CD4-positive, alpha-beta T cell treated with Interleukin-17A for 1 hour (primary cell): Measurements from ENCODE around the gene TBC1D4.
"Not testable (repeated sequence)": the region's sequence is repeated elsewhere in the genome, so short reads cannot be mapped to it uniquely, and the experiment has no call there.

Experiments used
- DNase-seq: peaks from one replicate; pipeline ENCODE4 v3.0.0-alpha.2; 2020

The TBC1D4 gene

DNA sequence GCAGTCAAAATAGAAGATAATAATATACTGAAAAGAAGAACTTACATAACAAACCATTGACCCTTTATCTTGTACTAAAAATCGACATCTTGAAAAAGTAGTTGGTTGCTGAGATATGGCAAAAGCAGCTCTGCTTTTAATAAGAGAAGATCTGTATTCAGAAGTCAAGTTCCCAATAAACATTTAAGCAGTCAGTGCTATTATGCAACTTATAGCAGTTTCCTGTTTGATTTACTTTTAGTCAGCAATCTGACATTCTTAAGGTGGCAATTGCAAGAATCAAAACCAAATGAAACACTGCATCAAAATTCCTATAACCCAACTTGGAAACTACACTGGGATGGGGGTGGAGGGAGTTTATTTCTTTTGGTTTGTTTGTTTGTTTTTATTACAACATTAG is 165.5 kb downstream of the TBC1D4 start:
- DNase-seq: no peak

GRCh38 chr13:75312884-75313520 is 169.0 kb downstream of the TBC1D4 start:
- peak; percentile 38 for DNase-seq

DNA sequence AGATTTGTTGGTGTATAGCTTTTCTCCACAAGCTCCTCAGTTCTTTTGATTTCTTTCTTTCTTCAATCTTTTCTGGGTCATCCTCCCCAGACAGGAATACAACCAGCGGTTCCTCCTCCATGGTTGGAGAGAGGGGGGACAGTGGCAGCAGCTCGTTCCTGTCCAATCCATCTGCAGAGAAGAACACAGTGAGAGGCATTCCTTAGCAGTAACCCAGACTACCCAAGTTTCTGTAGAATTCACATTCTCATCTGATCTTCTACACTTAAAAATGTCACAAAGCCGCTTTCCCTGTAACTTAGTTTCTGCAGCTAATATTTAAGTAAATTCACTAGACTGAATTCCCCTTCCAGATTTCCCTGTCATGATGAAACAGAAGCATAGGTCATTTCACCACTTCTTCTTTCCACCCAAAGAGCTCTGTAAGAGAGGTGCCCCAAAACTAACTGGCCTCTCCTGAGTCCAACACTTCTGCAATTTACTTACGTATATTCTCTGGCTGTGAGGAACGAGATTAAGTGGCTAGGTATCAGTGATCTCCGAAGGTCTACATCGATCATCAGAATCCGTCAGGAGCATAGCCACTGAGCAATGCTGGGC is 171.9 kb downstream of the TBC1D4 start:
- DNase-seq: no peak

DNA sequence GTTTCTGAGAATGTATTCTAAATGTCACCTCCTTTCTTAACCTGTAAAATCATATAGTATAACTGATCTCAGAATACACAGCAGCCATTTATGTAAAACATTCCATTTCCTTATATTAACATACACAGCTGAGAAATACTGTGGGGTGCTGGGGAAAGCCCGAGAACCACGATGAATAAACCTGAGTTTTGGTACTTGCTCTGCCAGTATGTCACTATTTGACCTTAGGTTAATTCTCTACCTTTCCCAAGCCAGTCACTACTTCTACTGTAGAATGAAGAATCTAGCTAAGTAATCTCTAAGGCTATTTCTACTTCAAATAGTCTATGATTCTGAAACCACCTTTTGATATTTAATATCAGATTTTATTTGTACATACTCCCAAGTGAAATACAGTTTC is 173.7 kb downstream of the TBC1D4 start:
- no peak for DNase-seq

DNA sequence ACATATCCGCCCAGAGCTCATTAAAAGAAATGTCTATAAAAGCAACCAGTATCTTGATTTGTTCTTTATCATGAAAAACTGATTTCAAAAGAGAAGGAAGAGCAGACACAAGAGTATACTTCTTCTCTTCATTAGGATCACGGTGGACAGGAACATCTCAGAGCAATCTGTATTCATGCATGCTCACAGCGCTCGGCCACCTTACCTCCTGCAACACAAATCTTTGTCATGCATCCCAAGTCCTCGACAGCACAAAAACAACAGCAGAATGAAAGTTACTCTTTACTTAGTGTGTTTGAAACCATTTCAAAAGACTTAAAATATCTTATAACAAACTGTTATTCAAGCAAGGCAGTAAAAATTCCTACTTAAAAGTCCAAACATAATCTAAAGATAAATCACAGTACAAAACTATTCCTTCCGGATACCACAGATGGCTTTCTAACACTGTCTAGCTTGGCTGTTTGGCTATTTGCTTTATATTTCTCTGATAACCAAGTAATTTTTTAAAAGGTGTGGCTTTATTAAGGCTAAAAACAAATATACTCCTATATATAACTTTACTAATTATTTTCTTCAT is 174.5 kb downstream of the TBC1D4 start:
- DNase-seq: no peak

GRCh38 chr13:75306967-75307366 is 175.0 kb downstream of the TBC1D4 start:
- DNase-seq: not testable (repeated sequence)

- no peak for DNase-seq
Observed at GRCh38 chr13:75305059-75305458, 176.9 kb downstream of the TBC1D4 start.

- DNase-seq: no peak
Observed at GRCh38 chr13:75303263-75303662, 178.7 kb downstream of the TBC1D4 start.

DNA sequence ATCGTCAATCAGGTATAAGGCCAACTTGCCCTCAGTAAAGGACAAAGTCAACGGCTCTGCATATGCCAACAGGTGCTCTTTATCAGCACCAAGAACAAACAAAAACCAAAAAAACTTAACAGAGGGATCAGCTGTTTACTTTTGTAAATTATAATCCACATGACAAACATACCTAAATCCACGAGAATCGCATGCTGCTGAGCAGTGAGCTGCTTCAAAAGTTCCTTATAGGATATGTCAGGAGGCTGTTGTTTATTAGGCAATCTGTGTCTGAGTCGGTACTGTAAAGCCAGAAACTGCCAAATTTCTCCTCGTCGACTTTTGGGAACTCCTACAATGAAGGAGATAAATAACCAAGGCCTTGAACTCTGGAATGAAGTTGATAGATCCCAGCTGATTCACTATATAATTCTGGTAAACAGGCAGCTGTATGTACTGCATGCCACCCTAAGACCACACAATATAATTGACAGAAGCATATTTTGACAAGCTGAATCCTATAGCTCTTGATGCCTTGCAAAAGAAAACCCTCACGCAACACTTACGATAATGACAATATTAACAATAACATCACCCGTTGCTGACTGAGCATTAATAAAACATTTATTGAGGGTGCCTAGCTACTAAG is 179.8 kb downstream of the TBC1D4 start:
- DNase-seq: no peak

- DNase-seq: no peak
Observed at GRCh38 chr13:75299913-75300862, 181.8 kb downstream of the TBC1D4 start.

- DNase-seq: no peak
Observed at GRCh38 chr13:75299246-75299645, 182.7 kb downstream of the TBC1D4 start.

DNA sequence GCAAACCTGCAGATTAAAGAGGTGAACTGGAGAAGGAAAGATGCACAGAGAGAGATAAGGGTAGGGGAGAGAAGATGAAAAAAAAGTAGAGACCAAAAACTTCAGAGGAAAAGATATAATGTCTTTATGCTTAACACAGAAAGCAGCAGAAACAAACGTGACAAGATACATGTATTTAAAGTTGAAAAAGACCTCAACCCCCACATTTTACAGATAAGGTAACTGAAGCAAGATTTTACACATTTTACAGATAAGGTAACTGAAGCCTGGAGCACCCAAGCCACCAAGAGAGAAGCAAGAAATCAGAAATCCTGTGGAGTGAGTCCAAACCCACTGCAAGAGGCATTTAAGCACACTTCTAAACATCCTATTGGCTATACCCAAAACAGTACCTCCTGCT is 185.3 kb downstream of the TBC1D4 start:
- DNase-seq: no peak

- DNase-seq: no peak
Observed at GRCh38 chr13:75295201-75295600, 186.8 kb downstream of the TBC1D4 start.

GRCh38 chr13:75294110-75294509 is 187.9 kb downstream of the TBC1D4 start:
- DNase-seq: no peak

DNA sequence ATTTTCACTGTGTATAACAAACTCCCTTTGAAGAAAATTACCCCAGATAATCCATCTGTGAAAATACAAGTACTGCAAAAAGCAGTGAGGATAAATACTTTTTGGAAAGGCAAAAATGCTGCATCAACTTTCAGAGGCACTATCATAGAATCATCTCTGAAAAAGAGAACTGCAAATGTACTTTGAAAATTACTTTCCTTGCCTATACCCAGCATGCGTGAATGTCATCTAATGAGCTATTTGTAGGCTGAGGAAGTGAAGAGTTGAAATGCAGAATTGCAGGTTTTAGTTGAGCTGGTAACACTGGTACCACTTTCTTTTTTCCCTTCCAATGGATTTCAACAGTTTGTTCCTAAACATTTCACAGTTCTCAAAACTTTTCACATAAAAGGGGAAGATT is 196.7 kb downstream of the TBC1D4 start:
- DNase-seq: no peak

GRCh38 chr13:75279834-75280369 is 202.1 kb downstream of the TBC1D4 start:
- DNase-seq: no peak

GRCh38 chr13:75273695-75274094 is 208.3 kb downstream of the TBC1D4 start:
- not testable (repeated sequence) for DNase-seq

GRCh38 chr13:75271846-75272245 is 210.1 kb downstream of the TBC1D4 start:
- no peak for DNase-seq

DNA sequence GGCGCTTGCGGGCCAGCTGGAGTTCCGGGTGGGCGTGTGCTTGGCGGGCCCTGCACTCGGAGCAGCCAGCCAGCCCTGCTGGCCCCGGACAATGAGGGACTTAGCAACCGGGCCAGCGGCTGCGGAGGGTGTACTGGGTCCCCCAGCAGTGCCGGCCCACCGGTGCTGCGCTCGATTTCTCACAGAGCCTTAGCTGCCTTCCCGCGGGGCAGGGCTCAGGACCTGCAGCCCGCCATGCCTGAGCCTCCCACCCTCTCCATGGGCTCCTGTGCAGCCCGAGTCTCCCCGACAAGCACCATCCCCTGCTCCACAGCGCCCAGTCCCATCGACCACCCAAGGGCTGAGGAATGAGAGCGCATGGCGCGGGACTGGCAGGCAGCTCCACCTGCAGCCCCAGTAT is 213.5 kb downstream of the TBC1D4 start:
- not testable (repeated sequence) for DNase-seq

DNA sequence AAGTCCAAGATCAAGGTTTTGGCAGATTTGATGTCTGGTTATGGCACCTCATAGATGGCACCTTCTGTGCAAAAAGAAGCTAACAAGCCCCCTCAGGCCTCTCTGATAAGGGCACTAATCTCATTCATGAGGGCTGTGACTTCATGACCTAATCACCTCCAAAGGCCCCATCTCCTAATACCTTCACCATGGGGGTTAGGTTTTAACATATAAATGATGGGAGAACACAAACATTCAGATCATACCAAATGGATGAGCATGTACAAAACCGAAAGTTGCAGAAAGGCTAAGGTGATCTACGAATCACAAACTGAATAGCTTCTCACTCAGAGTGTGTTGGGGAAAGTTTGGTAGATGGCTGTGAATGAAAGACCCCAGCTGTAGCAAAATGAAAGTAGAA is 217.4 kb downstream of the TBC1D4 start:
- DNase-seq: no peak

DNA sequence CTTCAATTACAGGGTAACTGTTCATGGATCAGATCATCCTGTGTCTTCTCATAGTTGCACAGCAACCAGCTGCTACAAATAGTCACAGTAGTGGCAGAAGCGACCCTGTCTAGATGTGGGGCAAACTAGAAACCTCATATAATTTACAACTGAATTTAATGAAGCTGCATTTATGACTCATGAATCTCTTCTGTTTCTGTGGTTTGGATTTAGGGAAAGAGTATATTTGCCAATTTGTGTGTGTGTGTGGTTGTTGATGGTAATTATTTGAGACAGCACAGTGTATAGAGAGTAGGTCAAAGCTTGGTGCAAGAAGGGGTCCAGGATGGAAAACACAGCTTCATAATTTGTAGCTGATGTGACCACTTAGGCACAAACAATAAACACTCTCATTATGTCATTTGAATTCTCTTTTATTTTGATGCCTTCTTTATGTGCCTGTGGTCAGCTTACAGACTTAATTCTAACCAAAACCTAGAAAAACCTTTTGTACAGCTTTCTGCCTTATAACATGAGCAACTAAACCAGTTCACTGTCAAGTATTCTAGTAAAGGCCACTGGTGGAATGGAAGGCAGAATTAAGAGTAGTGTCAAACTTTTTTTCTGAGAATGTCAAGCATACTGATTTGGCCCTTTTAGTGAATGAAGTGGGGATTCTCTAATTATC is 218.1 kb downstream of the TBC1D4 start:
- no peak for DNase-seq

- peak; percentile 47 for DNase-seq
Observed at GRCh38 chr13:75258159-75258782, 223.7 kb downstream of the TBC1D4 start.
